ENCODE data around the gene OR1L4.

DNA sequence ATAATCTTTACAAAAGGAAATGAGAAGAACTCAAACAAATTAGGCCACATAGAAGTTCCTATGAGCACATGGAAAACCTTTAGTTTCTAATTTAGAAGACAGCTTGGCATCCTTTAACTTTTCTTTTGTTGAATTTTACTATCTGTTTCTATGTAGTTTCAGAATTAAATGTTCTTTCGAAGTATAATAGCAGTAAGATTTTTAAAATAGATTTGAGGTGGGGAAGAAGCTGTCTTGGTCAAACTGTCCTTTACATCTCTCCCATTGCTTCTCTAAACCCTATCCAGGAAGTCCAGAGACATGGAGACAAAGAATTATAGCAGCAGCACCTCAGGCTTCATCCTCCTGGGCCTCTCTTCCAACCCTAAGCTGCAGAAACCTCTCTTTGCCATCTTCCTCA lies at the start of gene OR1L4:
- TF ChIP-seq MXI1 (IDR thresholded peaks at IDR 0.05; ENCODE audit: low read depth, low read length) (no peak), RAD21 (IDR thresholded peaks at IDR 0.05; ENCODE audit: low read length) (no peak), ELF1 (IDR thresholded peaks at IDR 0.05) (no peak), EP300 (IDR thresholded peaks at IDR 0.05; ENCODE audit: borderline replicate concordance in 1 of 2, low read depth in 1 of 2, low read length in 1 of 2) (no peak), SIN3A (IDR thresholded peaks at IDR 0.05; ENCODE audit: borderline replicate concordance, low read depth, low read length) (no peak), RFX5 (IDR thresholded peaks at IDR 0.05; ENCODE audit: low read length) (no peak), TAF1 (IDR thresholded peaks at IDR 0.05; ENCODE audit: borderline replicate concordance, low read depth, low read length) (no peak), FOSL2 (IDR thresholded peaks at IDR 0.05; ENCODE audit: borderline replicate concordance, low read depth) (no peak), FOXJ3 (CRISPR knock-in tag; IDR thresholded peaks at IDR 0.05) (no peak)
- TF ChIP-seq, protein P1, sequence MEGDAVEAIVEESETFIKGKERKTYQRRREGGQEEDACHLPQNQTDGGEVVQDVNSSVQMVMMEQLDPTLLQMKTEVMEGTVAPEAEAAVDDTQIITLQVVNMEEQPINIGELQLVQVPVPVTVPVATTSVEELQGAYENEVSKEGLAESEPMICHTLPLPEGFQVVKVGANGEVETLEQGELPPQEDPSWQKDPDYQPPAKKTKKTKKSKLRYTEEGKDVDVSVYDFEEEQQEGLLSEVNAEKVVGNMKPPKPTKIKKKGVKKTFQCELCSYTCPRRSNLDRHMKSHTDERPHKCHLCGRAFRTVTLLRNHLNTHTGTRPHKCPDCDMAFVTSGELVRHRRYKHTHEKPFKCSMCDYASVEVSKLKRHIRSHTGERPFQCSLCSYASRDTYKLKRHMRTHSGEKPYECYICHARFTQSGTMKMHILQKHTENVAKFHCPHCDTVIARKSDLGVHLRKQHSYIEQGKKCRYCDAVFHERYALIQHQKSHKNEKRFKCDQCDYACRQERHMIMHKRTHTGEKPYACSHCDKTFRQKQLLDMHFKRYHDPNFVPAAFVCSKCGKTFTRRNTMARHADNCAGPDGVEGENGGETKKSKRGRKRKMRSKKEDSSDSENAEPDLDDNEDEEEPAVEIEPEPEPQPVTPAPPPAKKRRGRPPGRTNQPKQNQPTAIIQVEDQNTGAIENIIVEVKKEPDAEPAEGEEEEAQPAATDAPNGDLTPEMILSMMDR (IDR thresholded peaks at IDR 0.05), result no peak
